ENCODE results near the gene CEP170B.

The CEP170B gene

GRCh38 chr14:104868060-104868740 lies 3.1 kb downstream of the CEP170B start:
- no peak for DNase-seq

DNA sequence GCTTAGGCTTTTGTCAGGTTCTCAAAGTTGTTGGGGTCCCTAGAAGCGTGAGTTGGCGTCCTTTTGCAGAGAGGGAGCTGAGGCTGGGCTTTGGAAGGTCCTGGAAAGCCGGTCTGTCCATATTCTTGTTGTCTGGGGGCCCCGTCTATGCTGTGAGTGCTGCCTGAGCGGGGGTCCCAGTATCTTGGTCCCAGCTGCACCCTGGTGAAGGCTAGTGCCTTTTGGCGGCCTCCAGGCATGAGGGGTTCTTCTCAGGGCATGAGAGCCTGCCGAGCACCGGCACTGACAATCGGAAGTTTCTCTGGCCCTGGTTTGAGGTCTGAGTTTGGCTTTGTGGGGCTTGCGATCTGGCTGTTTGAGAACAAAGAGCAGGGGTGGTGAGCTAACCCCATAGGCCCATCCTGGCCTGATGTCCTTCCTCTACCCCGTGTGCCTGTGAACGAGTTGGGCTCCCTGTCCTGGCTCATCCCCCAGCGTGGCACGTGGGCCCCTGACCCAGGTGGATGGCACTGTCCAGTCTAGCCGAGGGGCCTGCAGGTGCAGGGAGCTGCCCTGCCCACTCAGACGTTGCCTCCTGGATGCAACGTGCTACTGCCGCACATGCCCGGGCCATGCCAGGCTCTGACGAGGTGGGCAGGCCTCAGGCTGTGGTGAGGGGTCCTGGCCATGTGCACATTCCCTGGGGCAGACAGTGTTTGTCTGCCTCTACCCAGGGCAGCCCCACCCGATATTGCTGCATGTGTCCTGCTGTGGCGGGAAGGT lies 3.9 kb downstream of the CEP170B start:
- DNase-seq, result no peak

- no peak for DNase-seq
These were observed 4.8 kb downstream of the CEP170B start for GRCh38 chr14:104869669-104870367.

DNA sequence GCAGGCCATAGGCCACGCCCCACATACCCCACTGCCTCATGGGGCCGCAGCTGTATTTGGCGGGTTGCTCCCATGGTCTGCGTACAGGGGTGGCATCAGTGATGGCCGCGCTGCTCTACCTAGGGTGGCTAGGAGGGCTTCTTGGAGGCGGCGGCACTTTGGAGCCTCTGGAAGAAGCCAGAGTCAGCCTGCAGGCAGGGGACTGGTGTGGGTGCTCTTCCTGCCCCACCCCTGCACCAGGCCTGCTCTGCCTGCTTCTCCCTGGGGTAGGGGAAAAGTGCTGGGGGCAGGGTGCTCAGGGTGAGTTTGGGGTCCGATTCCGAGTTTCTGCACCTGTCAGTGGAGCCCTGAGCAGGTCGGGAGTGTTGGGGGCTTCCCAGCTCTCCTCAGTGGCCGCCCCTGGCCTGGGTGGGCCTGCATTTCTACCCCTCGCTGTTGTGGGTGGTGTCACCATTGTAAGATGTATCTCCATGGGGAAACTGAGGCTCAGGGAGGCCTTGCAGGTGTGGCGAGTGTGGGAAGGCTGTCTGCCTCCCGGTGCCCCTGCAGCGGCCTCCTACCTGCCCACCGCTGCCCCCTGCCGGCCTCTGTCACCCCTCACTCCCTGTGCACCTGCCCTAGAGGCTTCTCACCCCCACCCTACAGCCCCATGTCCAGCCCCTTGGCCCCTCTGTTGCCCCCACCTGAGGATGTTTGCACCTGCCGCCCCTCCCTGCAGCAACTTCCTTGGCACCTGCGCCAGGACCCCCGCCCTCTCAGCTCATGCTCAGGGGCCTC lies 5.5 kb downstream of the CEP170B start:
- no peak for DNase-seq

- DNase-seq, result no peak
These were observed 6.1 kb downstream of the CEP170B start for GRCh38 chr14:104871145-104871655.

GRCh38 chr14:104871656-104872468 lies 6.8 kb downstream of the CEP170B start:
- no peak for DNase-seq

GRCh38 chr14:104872469-104873341 lies 7.6 kb downstream of the CEP170B start:
- DNase-seq, result no peak

- DNase-seq, result no peak
These were observed 8.4 kb downstream of the CEP170B start for GRCh38 chr14:104873380-104874055.

DNA sequence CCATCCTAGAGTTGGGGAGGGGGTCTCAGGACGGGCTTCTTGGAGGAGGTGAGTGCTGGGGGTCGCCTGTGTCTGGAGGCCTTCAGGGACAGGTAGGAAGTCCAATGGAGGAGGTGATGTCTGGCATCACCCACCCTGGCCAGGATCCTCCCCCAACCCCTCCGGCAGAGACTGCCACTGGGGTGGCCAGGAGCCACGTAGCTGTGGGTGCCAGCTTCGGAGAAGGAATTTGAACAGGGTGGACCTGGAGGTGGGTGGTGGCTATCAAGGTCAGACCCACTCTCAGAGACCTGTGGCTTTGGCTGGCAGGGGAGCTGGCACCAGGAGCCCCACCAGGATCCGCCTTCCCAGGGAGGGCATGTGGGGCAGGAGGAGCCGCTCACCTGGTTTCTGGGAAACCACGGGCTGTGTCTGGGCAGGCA lies 9.1 kb downstream of the CEP170B start:
- no peak for DNase-seq

GRCh38 chr14:104874571-104875411 lies 9.7 kb downstream of the CEP170B start:
- no peak for DNase-seq

DNA sequence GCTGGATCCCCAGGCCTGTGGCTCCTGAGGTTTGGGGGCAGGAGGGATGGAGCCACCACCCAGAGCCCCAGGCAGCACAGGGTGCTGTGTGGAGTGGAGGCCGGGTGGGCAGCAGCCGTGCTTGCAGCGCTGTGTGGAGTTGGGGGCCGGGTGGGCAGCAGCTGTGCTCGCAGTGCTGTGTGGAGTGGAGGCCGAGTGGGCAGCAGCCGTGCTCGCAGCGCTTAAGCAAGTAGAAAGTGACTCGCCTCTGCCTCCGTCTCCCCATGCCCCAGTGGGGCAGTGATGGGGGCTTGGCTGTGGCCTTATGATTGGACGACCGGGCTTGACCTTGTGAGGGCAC lies 10.3 kb downstream of the CEP170B start:
- DNase-seq, result no peak

GRCh38 chr14:104875811-104876210 lies 10.7 kb downstream of the CEP170B start:
- DNase-seq, result no peak

GRCh38 chr14:104876251-104876699 lies 11.2 kb downstream of the CEP170B start:
- no peak for DNase-seq

DNA sequence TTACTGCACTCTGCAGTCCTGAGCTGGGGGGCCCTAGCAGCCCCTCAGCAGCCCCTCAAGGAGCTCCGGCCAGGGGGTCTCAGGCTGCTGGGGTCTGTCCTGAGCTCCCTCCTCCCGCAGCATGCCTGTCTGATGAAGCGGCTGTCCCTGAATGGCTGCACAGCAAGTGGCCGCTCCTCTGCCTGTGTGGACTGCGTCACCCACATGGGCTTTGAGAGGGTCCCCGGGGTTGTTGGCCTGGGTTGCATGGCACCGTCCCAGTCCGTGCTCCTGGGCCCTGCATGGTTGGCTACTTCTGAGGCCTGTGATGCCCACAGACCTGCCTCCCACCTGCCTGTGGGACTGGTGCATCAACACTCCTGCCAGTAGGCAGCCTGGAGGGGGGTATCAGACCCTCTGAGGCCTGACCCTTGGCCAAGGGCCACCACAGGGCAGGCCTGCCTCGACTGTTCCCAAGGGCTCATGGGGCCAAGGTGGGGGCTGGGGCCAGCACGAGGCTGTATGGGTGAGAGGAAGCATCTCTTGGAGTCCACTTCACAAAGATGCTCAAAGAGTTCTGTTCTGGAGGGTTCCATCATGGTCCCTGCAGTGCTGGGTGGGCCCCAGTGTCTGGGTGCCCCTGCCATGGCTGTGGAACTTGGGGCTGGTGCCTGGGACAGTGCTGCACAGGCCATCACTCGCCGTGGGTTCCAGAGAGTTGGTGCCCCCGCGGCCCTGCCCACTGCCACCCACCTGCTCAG lies 12.2 kb downstream of the CEP170B start:
- no peak for DNase-seq

- no peak for DNase-seq
These were observed 12.9 kb downstream of the CEP170B start for GRCh38 chr14:104877806-104878550.

DNA sequence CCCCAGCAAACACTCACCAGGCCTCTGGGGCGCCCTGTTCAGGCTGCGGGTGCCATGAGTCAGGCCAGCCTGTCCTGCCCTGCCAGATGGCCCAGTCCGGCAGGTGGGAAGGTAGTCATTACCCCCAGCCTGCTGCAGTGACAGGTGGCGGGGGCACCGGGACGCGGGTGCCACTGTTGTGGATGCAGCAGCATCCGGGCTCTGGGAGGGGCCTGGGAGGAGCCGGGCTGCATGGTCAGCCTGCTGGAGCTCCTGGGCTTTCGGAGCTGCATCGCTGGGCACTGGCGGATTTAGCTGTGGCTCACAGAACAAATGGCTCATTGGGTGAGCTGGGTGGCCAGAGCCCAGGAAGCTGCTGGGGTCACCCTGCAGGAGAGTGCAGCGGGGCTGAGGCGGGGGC lies 13.5 kb downstream of the CEP170B start:
- peak; percentile 59 for DNase-seq

DNA sequence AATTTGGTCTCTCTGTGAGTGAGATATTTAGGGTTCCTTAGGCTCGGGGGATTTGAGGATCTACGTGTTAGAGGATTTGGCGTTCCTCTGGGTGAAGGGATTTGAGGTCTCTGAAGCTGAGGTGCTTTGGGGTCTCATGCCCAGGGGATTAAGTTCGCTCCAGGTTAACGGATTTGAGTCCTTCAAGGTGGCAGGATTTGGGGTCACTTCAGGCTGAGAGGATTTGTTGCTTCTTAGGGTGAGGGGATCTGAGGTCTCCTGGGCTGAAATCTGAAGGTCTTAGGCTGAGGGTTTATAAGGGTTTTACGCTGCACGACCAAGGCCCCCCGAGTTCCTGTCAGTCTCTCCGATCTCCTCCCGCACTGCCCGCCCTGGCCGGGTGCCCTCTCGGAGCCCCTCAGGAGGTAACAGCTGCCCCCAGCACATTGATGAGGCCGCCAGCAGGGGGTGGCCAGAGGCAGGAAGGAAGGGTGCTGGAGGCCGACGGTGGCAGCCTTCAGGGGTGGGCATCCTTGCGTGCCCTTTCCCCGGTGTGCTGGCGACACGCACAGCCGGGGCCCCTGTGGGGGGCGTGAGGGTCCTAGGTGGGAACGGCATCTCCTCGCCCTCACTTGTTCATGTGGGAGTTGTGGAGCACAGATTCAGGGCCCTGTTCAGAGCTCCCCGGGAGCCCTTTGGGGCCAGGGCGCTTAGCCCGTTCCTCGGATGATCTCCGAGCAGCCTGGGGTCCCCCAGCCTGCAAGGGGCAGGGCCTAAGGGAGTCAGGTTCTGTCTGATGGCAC lies 14.3 kb downstream of the CEP170B start:
- no peak for DNase-seq
